Duodenal mucosa (tissue), 2 donors: ENCODE results near the gene UBE2V1.

Source experiments
- H3K27ac ChIP-seq: one replicate; pipeline ENCODE4 v1.7.0; 2013; ENCODE audit warnings: low read depth, low read length
- H3K27me3 ChIP-seq, 2 donors: one replicate each; pipeline ENCODE4 v1.7.0; 2013; ENCODE audit warnings: low read length in 2 of 2, control low read depth in 1 of 2; ENCODE audit not compliant: insufficient read depth in 2 of 2, control insufficient read depth in 1 of 2
- H3K36me3 ChIP-seq, 2 donors: one replicate each; pipeline ENCODE4 v1.7.0; 2013; ENCODE audit warnings: low read length in 2 of 2, control low read depth in 1 of 2; ENCODE audit not compliant: insufficient read depth in 2 of 2, control insufficient read depth in 1 of 2
- H3K4me1 ChIP-seq, 2 donors: one replicate each; pipeline ENCODE4 v1.7.0; 2013; ENCODE audit warnings: low read length in 2 of 2, control low read depth in 1 of 2; ENCODE audit not compliant: insufficient read depth in 2 of 2, control insufficient read depth in 1 of 2
- H3K4me3 ChIP-seq, 2 donors: one replicate each; pipeline ENCODE4 v1.7.0; 2013; ENCODE audit warnings: low read length in 2 of 2, low read depth in 1 of 2
- H3K9ac ChIP-seq, 2 donors: one replicate each; pipeline ENCODE4 v1.7.0; 2013; ENCODE audit warnings: low read length in 2 of 2, low read depth in 1 of 2
- H3K9me3 ChIP-seq, 2 donors: one replicate each; pipeline ENCODE4 v1.7.0; 2013; ENCODE audit warnings: low read length in 2 of 2, control low read depth in 1 of 2; ENCODE audit not compliant: control insufficient read depth in 1 of 2

Gene UBE2V1

GRCh38 chr20:50098259-50098658, 14.7 kb downstream of the UBE2V1 start:
- H3K4me1 ChIP-seq, result peaks cover 48 to 50% of the 10 kb centered on the region in 2 donors
- no peaks in the 10 kb centered on the region for H3K9me3 ChIP-seq
- no peak overlapping the region for H3K27ac ChIP-seq
- no peaks in the 10 kb centered on the region for H3K27me3 ChIP-seq
- H3K4me3 ChIP-seq, result no peak overlapping the region
- H3K9ac ChIP-seq, result no peak overlapping the region
- H3K36me3 ChIP-seq, result peaks cover 11 to 33% of the 10 kb centered on the region in 2 donors

DNA sequence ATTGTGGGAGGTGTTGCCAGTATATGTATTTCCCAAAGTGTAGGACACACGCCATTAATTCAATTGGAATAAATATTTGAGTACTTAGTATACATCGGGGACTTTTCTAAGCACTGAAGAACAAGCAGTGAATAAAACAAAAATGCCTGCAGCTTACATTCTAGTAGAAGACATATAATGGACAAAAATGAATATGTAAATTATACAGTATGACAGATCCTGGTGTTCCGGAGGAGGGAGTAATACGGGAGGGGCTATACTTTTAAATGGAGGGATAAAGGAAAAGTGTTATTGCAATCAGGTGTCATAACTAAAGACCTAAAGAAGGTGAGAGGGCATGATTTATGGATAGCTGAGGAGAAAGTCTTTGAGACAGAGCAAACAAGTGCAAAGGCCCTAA, 15.1 kb downstream of the UBE2V1 start:
- Histone ChIP-seq H3K4me3 (no peak overlapping the region), H3K4me1 (peaks cover 46 to 48% of the 10 kb centered on the region in 2 donors), H3K9me3 (no peaks in the 10 kb centered on the region), H3K27ac (no peak overlapping the region), H3K36me3 (peaks cover 11 to 35% of the 10 kb centered on the region in 2 donors), H3K27me3 (no peaks in the 10 kb centered on the region), H3K9ac (no peak overlapping the region)

DNA sequence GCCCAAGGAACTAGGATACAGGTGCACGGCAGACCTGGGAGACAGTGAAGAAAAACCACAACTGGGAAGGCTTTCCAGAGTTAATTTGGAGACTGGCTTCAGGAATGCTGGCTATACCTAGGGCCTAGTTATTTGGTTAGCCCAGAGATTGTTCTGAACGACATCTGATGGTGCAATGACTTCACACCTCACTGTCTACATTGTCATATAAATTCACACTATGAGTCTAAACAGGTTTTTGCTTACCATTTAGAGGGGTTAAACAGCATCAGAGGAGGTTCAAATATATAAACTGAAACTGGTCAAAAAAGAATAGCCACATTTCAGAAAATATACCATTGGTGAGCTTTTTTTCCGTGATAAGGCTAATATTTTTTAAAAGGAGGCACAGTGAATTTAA, 16.7 kb downstream of the UBE2V1 start:
- Histone ChIP-seq H3K4me3 (no peak overlapping the region), H3K4me1 (peaks cover 30 to 32% of the 10 kb centered on the region in 2 donors), H3K27ac (no peak overlapping the region), H3K36me3 (peaks cover 11 to 35% of the 10 kb centered on the region in 2 donors), H3K9me3 (no peaks in the 10 kb centered on the region), H3K9ac (peak overlapping the region in 1 of 2 donors; percentile 7), H3K27me3 (no peaks in the 10 kb centered on the region)

GRCh38 chr20:50095476-50096078, 17.4 kb downstream of the UBE2V1 start:
- Histone ChIP-seq H3K36me3 (peaks cover 11 to 38% of the 10 kb centered on the region in 2 donors), H3K9ac (peak overlapping the region in 1 of 2 donors; percentile 7), H3K27me3 (no peaks in the 10 kb centered on the region), H3K9me3 (no peaks in the 10 kb centered on the region), H3K27ac (no peak overlapping the region), H3K4me3 (no peak overlapping the region), H3K4me1 (peaks cover 24 to 25% of the 10 kb centered on the region in 2 donors)

- H3K4me3 ChIP-seq, result no peak overlapping the region
- H3K4me1 ChIP-seq, result peaks cover 16 to 20% of the 10 kb centered on the region in 2 donors
- no peaks in the 10 kb centered on the region for H3K27me3 ChIP-seq
- no peaks in the 10 kb centered on the region for H3K9me3 ChIP-seq
- peaks cover 11 to 42% of the 10 kb centered on the region in 2 donors for H3K36me3 ChIP-seq
- H3K27ac ChIP-seq, result no peak overlapping the region
- no peak overlapping the region for H3K9ac ChIP-seq
Observed at GRCh38 chr20:50094522-50094921, 18.4 kb downstream of the UBE2V1 start.

GRCh38 chr20:50093240-50093639, 19.7 kb downstream of the UBE2V1 start:
- H3K36me3 ChIP-seq, result peaks cover 15 to 52% of the 10 kb centered on the region in 2 donors
- H3K27ac ChIP-seq, result no peak overlapping the region
- H3K4me3 ChIP-seq, result no peak overlapping the region
- peaks cover 3 to 9% of the 10 kb centered on the region in 2 donors for H3K4me1 ChIP-seq
- no peak overlapping the region for H3K9ac ChIP-seq
- H3K9me3 ChIP-seq, result no peaks in the 10 kb centered on the region
- no peaks in the 10 kb centered on the region for H3K27me3 ChIP-seq

GRCh38 chr20:50092436-50092835, 20.5 kb downstream of the UBE2V1 start:
- Histone ChIP-seq H3K4me3 (no peak overlapping the region), H3K27ac (no peak overlapping the region)

GRCh38 chr20:50089787-50090177, 23.2 kb downstream of the UBE2V1 start:
- peaks cover 12% of the 10 kb centered on the region in 2 donors for H3K4me1 ChIP-seq
- no peak overlapping the region for H3K27ac ChIP-seq
- peaks cover 8 to 28% of the 10 kb centered on the region in 2 donors for H3K36me3 ChIP-seq
- H3K4me3 ChIP-seq, result no peak overlapping the region
- no peaks in the 10 kb centered on the region for H3K9me3 ChIP-seq
- H3K9ac ChIP-seq, result no peak overlapping the region
- no peaks in the 10 kb centered on the region for H3K27me3 ChIP-seq

More at GRCh38 chr20:50092436-50092835, 20.5 kb downstream of the UBE2V1 start:
- Histone ChIP-seq H3K9ac (no peak overlapping the region), H3K36me3 (peaks cover 18 to 52% of the 10 kb centered on the region in 2 donors), H3K9me3 (no peaks in the 10 kb centered on the region), H3K27me3 (no peaks in the 10 kb centered on the region), H3K4me1 (peaks cover 0 to under 1% of the 10 kb centered on the region in 2 donors)

DNA sequence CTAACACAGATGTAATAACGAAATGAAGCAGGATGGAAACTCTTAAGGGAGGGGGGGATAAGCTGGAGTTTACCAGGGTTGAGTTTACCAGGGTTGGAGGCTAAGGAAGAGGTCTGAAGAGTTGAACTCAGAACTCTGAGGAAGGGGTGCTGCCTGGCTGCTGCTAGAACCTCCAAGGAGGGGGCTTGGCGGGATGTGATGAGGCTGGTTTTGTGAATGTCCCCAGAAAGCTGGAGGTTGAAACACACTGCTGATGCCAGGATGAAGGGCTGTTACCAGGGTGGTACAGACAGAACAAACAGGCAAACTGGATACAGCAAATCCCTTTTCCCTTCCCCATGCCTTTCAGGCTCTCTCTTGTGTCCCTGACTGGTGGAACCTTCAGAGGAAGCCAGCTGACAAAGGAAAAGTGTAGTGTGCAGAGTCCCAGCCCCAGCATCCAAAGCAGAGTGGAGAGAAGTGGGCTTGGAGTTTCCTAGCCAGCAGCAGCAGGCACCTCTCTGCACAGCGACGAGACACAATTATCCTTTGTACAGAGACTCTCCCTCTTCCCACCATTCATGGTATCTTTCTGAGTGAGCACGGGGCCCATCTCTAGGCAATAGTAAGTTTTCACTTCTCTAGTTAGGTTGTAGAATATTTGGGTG, 23.7 kb downstream of the UBE2V1 start:
- H3K27me3 ChIP-seq, result no peaks in the 10 kb centered on the region
- H3K9ac ChIP-seq, result no peak overlapping the region
- H3K4me3 ChIP-seq, result no peak overlapping the region
- H3K4me1 ChIP-seq, result peaks cover 12% of the 10 kb centered on the region in 2 donors
- H3K9me3 ChIP-seq, result no peaks in the 10 kb centered on the region
- peaks cover 8 to 23% of the 10 kb centered on the region in 2 donors for H3K36me3 ChIP-seq
- H3K27ac ChIP-seq, result no peak overlapping the region

DNA sequence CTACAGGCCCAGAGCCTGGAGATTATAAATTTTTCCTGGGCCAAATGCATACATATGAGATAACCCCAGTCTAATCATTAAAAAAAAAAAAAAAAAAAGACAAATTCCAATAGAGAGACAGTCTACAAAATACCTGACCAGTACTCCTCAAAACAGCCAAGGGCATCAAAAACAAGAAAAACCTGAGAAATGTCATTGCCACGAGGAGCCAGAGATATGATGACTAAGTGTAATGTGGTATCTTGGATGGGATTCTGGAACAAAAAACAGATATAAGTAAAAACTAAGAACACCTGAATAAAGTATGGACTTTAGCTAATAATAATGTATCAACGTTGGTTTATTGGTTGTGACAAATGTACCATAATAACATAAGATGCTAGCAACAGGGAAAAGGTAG, 24.9 kb downstream of the UBE2V1 start:
- H3K27me3 ChIP-seq, result no peaks in the 10 kb centered on the region
- H3K4me1 ChIP-seq, result peaks cover 12% of the 10 kb centered on the region in 2 donors
- no peaks in the 10 kb centered on the region for H3K9me3 ChIP-seq
- H3K27ac ChIP-seq, result no peak overlapping the region
- no peak overlapping the region for H3K4me3 ChIP-seq
- no peak overlapping the region for H3K9ac ChIP-seq
- peaks cover 12 to 24% of the 10 kb centered on the region in 2 donors for H3K36me3 ChIP-seq
